Progenitor cell of endocrine pancreas (in vitro differentiated cells): ENCODE data around the gene IRAK2. TPM values are rescaled to one million over a fixed set of nuclear protein-coding genes. Genes with fewer than 3 reads are reported as not detected.

Source experiments
- DNase-seq: peaks from one replicate; pipeline ENCODE4 v3.0.0; 2021; ENCODE audit warnings: low spot score; ENCODE audit not compliant: unreplicated experiment
- H3K27ac Mint-ChIP-seq: 2 replicates; pipeline ENCODE4 v1.8.0; 2021; ENCODE audit warnings: mild to moderate bottlenecking, moderate library complexity, mixed read lengths
- H3K27me3 Mint-ChIP-seq: 2 replicates; pipeline ENCODE4 v1.8.0; 2021; ENCODE audit warnings: mixed read lengths
- H3K36me3 Mint-ChIP-seq: 2 replicates; pipeline ENCODE4 v1.8.0; 2022; ENCODE audit warnings: mixed read lengths; ENCODE audit not compliant: insufficient read depth
- H3K4me1 Mint-ChIP-seq: 2 replicates; pipeline ENCODE4 v1.8.0; 2021; ENCODE audit warnings: low read depth, mixed read lengths
- H3K4me3 Mint-ChIP-seq: 2 replicates; pipeline ENCODE4 v1.8.0; 2021; ENCODE audit warnings: low read depth, mild to moderate bottlenecking, moderate library complexity, mixed read lengths
- H3K9me3 Mint-ChIP-seq: 2 replicates; pipeline ENCODE4 v1.8.0; 2021; ENCODE audit warnings: low read depth, mixed read lengths
- CTCF ChIP-seq: fragments of 200-600 bp; sonication (generic); IDR thresholded peaks from one replicate; pipeline ENCODE4 v1.5.0; 2021; ENCODE audit warnings: antibody characterized with exemption, mild to moderate bottlenecking; ENCODE audit not compliant: unreplicated experiment
- total RNA-seq: library from RNA; stranded (reverse); gene quantifications from 2 replicates; pipeline ENCODE4 v1.2.1, GENCODE V29; 2021

The IRAK2 gene
- total RNA-seq, 1 donor from 2014 or later = 0.36 TPM

DNA sequence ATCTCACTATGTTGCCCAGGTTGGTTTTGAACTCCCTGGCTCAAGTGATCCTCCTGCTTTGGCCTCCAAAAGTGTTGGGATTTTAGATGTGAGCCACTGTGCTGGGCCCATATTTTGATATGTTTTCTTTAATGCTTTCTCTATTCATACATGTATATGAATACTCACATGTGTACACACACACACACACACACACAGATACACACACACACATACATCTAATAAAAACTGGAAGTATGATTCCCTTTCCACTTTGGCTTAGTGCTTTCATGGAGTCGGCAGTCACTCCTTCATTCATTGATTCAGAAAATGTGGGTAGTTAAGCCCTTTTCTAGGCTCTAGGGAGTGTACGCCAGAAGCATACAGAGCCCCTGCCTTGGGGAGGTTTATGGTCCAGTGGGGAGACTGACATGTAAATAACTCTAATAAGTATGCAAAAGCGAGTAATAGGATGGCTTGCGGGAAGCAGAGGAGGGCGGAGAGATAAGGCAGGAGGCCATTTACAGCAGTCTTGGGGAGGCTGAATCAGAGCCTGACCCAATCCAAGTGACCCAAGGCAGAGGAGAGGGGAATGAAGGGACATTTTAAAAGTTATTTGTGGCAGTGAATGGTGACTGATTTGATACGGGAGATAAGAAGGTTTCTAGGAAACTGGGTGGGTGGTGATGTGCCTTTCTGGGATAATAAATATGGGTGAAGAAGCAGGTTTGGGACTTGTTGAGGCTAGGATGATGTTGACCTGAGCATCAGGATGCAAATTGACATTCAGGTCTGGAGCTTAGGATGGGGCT, 51.1 kb downstream of the IRAK2 start:
- Mint-ChIP-seq H3K4me3 (no peak overlapping the region), H3K27me3 (no peaks in the 10 kb centered on the region), H3K27ac (no peak overlapping the region), H3K4me1 (no peaks in the 10 kb centered on the region), H3K36me3 (no peaks in the 10 kb centered on the region), H3K9me3 (peaks cover 6% of the 10 kb centered on the region)
- no peak for TF ChIP-seq CTCF
- DNase-seq = no peak

- DNase-seq = no peak
- TF ChIP-seq CTCF = no peak
- Mint-ChIP-seq H3K27me3 (no peaks in the 10 kb centered on the region), H3K4me1 (no peaks in the 10 kb centered on the region), H3K36me3 (no peaks in the 10 kb centered on the region), H3K4me3 (no peak overlapping the region), H3K27ac (no peak overlapping the region), H3K9me3 (peaks cover 6% of the 10 kb centered on the region)
These were observed 52.6 kb downstream of the IRAK2 start for GRCh38 chr3:10217359-10217758.

DNA sequence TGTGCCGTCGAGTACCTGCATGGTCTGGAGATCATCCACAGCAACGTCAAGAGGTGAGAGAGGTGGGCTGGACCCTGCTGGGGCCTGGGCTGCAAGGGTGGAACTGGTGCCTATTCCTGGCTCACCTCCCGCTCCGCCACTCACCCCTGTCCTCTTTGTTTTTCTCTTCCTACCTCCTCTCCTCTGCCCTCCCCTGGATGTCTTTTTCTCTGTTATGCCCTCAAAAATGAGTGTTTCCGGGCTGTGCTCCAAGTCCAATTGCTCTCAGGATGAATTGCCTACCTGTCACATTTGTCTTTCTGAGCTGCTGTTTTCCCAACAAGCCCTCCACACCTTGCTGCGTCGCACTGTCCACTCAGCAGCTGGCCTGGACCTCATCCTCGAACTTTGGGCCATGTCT, 55.0 kb downstream of the IRAK2 start:
- Mint-ChIP-seq H3K4me3 (no peak overlapping the region), H3K27me3 (no peaks in the 10 kb centered on the region), H3K27ac (no peak overlapping the region), H3K4me1 (peaks cover 1% of the 10 kb centered on the region), H3K9me3 (peaks cover 6% of the 10 kb centered on the region), H3K36me3 (no peaks in the 10 kb centered on the region)
- no peak for DNase-seq
- TF ChIP-seq CTCF = no peak

DNA sequence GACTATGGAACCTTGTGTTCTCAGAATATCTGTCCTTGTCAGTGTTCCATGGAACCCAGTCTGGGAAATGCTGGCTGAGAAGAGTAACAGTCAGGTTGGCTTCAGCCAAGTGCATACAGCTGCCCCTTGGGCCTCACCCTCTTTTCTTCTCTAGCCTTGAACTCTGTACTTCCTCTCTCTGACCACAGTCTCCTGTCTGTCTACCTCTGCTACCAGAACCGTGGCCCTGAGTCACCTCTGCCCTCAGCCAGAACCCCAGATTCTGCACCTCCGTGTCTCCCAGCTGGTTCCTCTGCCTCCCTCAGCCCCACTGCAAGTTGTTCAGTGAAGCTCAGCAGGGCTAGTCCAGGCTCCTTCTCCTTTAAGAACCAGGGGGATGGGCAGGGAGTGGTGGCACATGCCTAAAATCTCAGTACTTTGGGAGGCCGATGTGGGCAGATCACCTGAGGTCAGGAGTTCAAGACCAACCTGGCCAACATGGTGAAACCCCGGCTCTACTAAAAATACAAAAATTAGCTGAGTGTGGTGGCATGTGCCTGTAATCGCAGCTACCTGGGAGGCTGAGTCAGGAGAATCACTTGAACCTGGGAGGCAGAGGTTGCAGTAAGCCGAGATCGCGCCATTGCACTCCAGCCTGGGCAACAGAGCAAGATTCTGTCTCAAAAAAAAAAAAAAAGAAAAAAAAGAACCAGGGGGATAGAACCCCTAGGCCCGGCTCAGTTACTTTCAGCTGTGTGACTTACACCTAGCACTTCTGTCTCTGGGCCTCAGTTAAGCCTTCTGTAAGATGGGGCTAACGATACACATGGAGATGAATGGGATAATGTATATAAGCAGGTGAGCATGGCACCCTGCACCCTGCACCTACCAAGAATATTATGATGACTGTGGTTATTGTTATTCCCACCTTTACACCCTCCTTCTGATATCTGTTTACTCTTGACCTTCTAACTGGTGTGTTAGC, 59.2 kb downstream of the IRAK2 start:
- Mint-ChIP-seq H3K27me3 (no peaks in the 10 kb centered on the region), H3K36me3 (no peaks in the 10 kb centered on the region), H3K4me3 (no peak overlapping the region), H3K27ac (no peak overlapping the region), H3K9me3 (no peaks in the 10 kb centered on the region), H3K4me1 (peaks cover 2% of the 10 kb centered on the region)
- DNase-seq = no peak
- no peak for TF ChIP-seq CTCF
